HepG2 (cell line): ENCODE results near the gene CRYGA. TPM values are rescaled to one million over a fixed set of nuclear protein-coding genes. Genes with fewer than 3 reads are reported as not detected.
A peak's percentile ranks its signal among the peaks of the same experiment; 100 is the strongest.

Experiments
- DMAP1 ChIP-seq: IDR thresholded peaks from 2 replicates; pipeline ENCODE4 v1.6.1; 2016
- DRAP1 ChIP-seq: IDR thresholded peaks from 2 replicates; pipeline ENCODE4 v1.6.1; 2016; ENCODE audit warnings: missing genetic modification reagents, missing compliant biosample characterization
- GPBP1L1 ChIP-seq: sonication (generic); formaldehyde crosslinking; IDR thresholded peaks from 2 replicates; pipeline ENCODE4 v1.5.0; 2020; ENCODE audit warnings: mild to moderate bottlenecking, missing genetic modification reagents
- MLLT10 ChIP-seq: sonication (generic); formaldehyde crosslinking; IDR thresholded peaks from 2 replicates; pipeline ENCODE4 v1.4.0; 2020; ENCODE audit warnings: missing genetic modification reagents
- NBN ChIP-seq: fragments of 450-650 bp; conservative IDR thresholded peaks from 2 replicates; pipeline ENCODE4 v1.6.1; 2017
- NCOA2 ChIP-seq: sonication (generic); formaldehyde crosslinking; IDR thresholded peaks from 2 replicates; pipeline ENCODE4 v1.8.0; 2022; ENCODE audit warnings: inconsistent platforms
- ZBED4 ChIP-seq: sonication (generic); formaldehyde crosslinking; IDR thresholded peaks from 2 replicates; pipeline ENCODE4 v1.4.0; 2020; ENCODE audit warnings: missing genetic modification reagents, borderline replicate concordance
- ZNF256 ChIP-seq: sonication (generic); formaldehyde crosslinking; conservative IDR thresholded peaks from 2 replicates; pipeline ENCODE4 v1.4.0; 2020; ENCODE audit warnings: missing genetic modification reagents
- ZNF335 ChIP-seq: sonication (generic); formaldehyde crosslinking; IDR thresholded peaks from 2 replicates; pipeline ENCODE4 v1.4.0; 2020; ENCODE audit warnings: missing genetic modification reagents
- ZNF496 ChIP-seq: sonication (generic); formaldehyde crosslinking; IDR thresholded peaks from 2 replicates; pipeline ENCODE4 v1.8.1; 2023; ENCODE audit warnings: mild to moderate bottlenecking, moderate library complexity, missing genetic modification reagents; ENCODE audit not compliant: insufficient replicate concordance
- ZNF552 ChIP-seq: sonication (generic); formaldehyde crosslinking; IDR thresholded peaks from 2 replicates; pipeline ENCODE4 v1.9.0; 2022; ENCODE audit warnings: missing genetic modification reagents, mild to moderate bottlenecking, borderline replicate concordance
- ZNF644 ChIP-seq: IDR thresholded peaks from 2 replicates; pipeline ENCODE4 v1.6.1; 2016; ENCODE audit warnings: low read depth
- ZNF703 ChIP-seq: sonication (generic); formaldehyde crosslinking; IDR thresholded peaks from 2 replicates; pipeline ENCODE4 v1.5.1; 2020; ENCODE audit warnings: missing genetic modification reagents, mild to moderate bottlenecking, moderate library complexity, borderline replicate concordance
- polyA plus RNA-seq, 8 experiments: library from polyadenylated mRNA; depleted of rRNA in 3 of 8; stranded (reverse) in 7 of 8; unstranded in 1 of 8; fragments of >200 nt; fragmentation: Illumina TruSeq in 4 of 8; extraction: Trizol in 4 of 8; gene quantifications; 2 replicates each; pipeline versions ENCODE4 v1.2.1 to v1.2.3, GENCODE V29; 2011 to 2016; ENCODE audit warnings: low read depth in 4 of 8, missing spikeins in 1 of 8, mixed read lengths in 1 of 8; ENCODE audit not compliant: insufficient read depth in 1 of 8
- total RNA-seq, 5 experiments: library from RNA; depleted of rRNA; stranded (reverse); fragments of >200 nt; fragmentation: Illumina TruSeq; extraction: Trizol; gene quantifications; 2 replicates each; pipeline ENCODE4 v1.2.3, GENCODE V29; 2016; ENCODE audit warnings: low read depth in 1 of 5
- TF ChIP-seq, protein P1 (sequence below): IDR thresholded peaks from 2 replicates; pipeline ENCODE4 v1.6.1; 2016; ENCODE audit warnings: missing biosample characterization, missing genetic modification reagents, low read depth
- TF ChIP-seq, protein P2 (sequence below): sonication (generic); formaldehyde crosslinking; IDR thresholded peaks from 2 replicates; pipeline ENCODE4 v1.5.0; 2020; ENCODE audit warnings: missing genetic modification reagents
- TF ChIP-seq, protein P3 (sequence below): sonication (generic); formaldehyde crosslinking; conservative IDR thresholded peaks from 2 replicates; pipeline ENCODE4 v1.4.0; 2020; ENCODE audit warnings: missing genetic modification reagents

The CRYGA gene
- total and polyA plus RNA-seq, 2 of the 13 experiments (the other 11 are each of a cell fraction or from before 2014, with no cell fraction given) = not detected

GRCh38 chr2:208135794-208136715 is 27.3 kb downstream of the CRYGA start (continued):
- no peak for TF ChIP-seq ZNF703 (CRISPR knock-in tag)
- no peak for TF ChIP-seq MLLT10
- TF ChIP-seq, protein P1, sequence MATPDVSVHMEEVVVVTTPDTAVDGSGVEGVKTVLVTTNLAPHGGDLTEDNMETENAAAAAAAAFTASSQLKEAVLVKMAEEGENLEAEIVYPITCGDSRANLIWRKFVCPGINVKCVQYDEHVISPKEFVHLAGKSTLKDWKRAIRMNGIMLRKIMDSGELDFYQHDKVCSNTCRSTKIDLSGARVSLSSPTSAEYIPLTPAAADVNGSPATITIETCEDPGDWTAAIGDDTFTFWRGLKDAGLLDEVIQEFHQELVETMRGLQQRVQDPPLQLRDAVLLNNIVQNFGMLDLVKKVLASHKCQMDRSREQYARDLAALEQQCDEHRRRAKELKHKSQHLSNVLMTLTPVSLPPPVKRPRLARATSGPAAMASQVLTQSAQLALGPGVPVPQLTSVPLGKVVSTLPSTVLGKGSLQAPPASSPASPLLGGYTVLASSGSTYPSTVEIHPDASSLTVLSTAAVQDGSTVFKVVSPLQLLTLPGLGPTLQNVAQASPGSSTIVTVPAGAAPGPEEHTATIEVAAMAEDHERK (CRISPR knock-in tag) = no peak
- no peak for TF ChIP-seq NBN
- peak; percentile 98 for TF ChIP-seq ZNF644
- TF ChIP-seq, protein P2, sequence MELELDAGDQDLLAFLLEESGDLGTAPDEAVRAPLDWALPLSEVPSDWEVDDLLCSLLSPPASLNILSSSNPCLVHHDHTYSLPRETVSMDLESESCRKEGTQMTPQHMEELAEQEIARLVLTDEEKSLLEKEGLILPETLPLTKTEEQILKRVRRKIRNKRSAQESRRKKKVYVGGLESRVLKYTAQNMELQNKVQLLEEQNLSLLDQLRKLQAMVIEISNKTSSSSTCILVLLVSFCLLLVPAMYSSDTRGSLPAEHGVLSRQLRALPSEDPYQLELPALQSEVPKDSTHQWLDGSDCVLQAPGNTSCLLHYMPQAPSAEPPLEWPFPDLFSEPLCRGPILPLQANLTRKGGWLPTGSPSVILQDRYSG (CRISPR knock-in tag) = no peak
- TF ChIP-seq DMAP1 = no peak
- no peak for TF ChIP-seq ZNF496 (CRISPR knock-in tag)
- peak; percentile 40; the same call in 1 of the 2 replicates for TF ChIP-seq DRAP1 (CRISPR knock-in tag)
- TF ChIP-seq, protein P3, sequence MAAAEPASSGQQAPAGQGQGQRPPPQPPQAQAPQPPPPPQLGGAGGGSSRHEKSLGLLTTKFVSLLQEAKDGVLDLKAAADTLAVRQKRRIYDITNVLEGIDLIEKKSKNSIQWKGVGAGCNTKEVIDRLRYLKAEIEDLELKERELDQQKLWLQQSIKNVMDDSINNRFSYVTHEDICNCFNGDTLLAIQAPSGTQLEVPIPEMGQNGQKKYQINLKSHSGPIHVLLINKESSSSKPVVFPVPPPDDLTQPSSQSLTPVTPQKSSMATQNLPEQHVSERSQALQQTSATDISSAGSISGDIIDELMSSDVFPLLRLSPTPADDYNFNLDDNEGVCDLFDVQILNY (CRISPR knock-in tag) = no peak
- no peak for TF ChIP-seq ZNF256 (CRISPR knock-in tag)
- peak; percentile 29; the same call in 1 of the 2 replicates for TF ChIP-seq NCOA2 (CRISPR knock-in tag)
- TF ChIP-seq ZBED4 = peak; percentile 70; the same call in 1 of the 2 replicates
- TF ChIP-seq ZNF552 (CRISPR knock-in tag) = 0 out of 2 replicates have a peak, but pooled peaks have one; percentile 37
- peak; percentile 68; the same call in 1 of the 2 replicates for TF ChIP-seq ZNF335 (CRISPR knock-in tag)
- no peak for TF ChIP-seq GPBP1L1 (CRISPR knock-in tag)
